HepG2 (cell line): ENCODE results near the gene RGL3. TPM values are rescaled to one million over a fixed set of nuclear protein-coding genes. Genes with fewer than 3 reads are reported as not detected.

ENCODE experiments used
- AKNA ChIP-seq: sonication (generic); formaldehyde crosslinking; IDR thresholded peaks from 2 replicates; pipeline ENCODE4 v1.4.0; 2020; ENCODE audit warnings: missing genetic modification reagents, borderline replicate concordance
- ATF7-NPFF ChIP-seq: sonication (generic); formaldehyde crosslinking; IDR thresholded peaks from 2 replicates; pipeline ENCODE4 v1.8.1; 2023; ENCODE audit warnings: mild to moderate bottlenecking, low read depth, missing genetic modification reagents, moderate library complexity
- DPF2 ChIP-seq: sonication (generic); formaldehyde crosslinking; IDR thresholded peaks from 2 replicates; pipeline ENCODE4 v1.4.0; 2020; ENCODE audit warnings: mild to moderate bottlenecking, low read depth, missing genetic modification reagents, borderline replicate concordance
- ISX ChIP-seq: sonication (generic); formaldehyde crosslinking; conservative IDR thresholded peaks from 2 replicates; pipeline ENCODE4 v1.5.0; 2020; ENCODE audit warnings: missing genetic modification reagents
- MTA1 ChIP-seq: sonication (generic); formaldehyde crosslinking; IDR thresholded peaks from 2 replicates; pipeline ENCODE4 v1.4.0; 2020; ENCODE audit warnings: missing genetic modification reagents, mild to moderate bottlenecking, borderline replicate concordance
- SMARCE1 ChIP-seq: fragments of 450-650 bp; IDR thresholded peaks from 2 replicates; pipeline ENCODE4 v1.6.1; 2017; ENCODE audit warnings: borderline replicate concordance
- U2AF2 ChIP-seq: fragments of 200-400 bp; formaldehyde crosslinking; IDR thresholded peaks from 2 replicates; pipeline ENCODE4 v1.6.1; 2017; ENCODE audit warnings: low read depth, mild to moderate bottlenecking, low read length
- ZNF446 ChIP-seq: sonication (generic); formaldehyde crosslinking; IDR thresholded peaks from 2 replicates; pipeline ENCODE4 v1.5.0; 2020; ENCODE audit warnings: mild to moderate bottlenecking, missing genetic modification reagents
- ZNF484 ChIP-seq: sonication (generic); formaldehyde crosslinking; IDR thresholded peaks from 2 replicates; pipeline ENCODE4 v1.5.1; 2020; ENCODE audit warnings: mild to moderate bottlenecking, low read depth, missing genetic modification reagents, borderline replicate concordance
- ZNF878 ChIP-seq: sonication (generic); formaldehyde crosslinking; IDR thresholded peaks from 2 replicates; pipeline ENCODE4 v1.8.1; 2023; ENCODE audit warnings: mild to moderate bottlenecking, missing genetic modification reagents, moderate library complexity
- polyA plus RNA-seq, 8 experiments: library from polyadenylated mRNA; depleted of rRNA in 3 of 8; stranded (reverse) in 7 of 8; unstranded in 1 of 8; fragments of >200 nt; fragmentation: Illumina TruSeq in 4 of 8; extraction: Trizol in 4 of 8; gene quantifications; 2 replicates each; pipeline versions ENCODE4 v1.2.1 to v1.2.3, GENCODE V29; 2011 to 2016; ENCODE audit warnings: low read depth in 4 of 8, missing spikeins in 1 of 8, mixed read lengths in 1 of 8; ENCODE audit not compliant: insufficient read depth in 1 of 8
- total RNA-seq, 5 experiments: library from RNA; depleted of rRNA; stranded (reverse); fragments of >200 nt; fragmentation: Illumina TruSeq; extraction: Trizol; gene quantifications; 2 replicates each; pipeline ENCODE4 v1.2.3, GENCODE V29; 2016; ENCODE audit warnings: low read depth in 1 of 5
- TF ChIP-seq, protein P1 (sequence below): IDR thresholded peaks from 2 replicates; pipeline ENCODE4 v1.6.1; 2016; ENCODE audit warnings: low read depth, missing genetic modification reagents, missing compliant biosample characterization
- TF ChIP-seq, protein P2 (sequence below): sonication (generic); formaldehyde crosslinking; IDR thresholded peaks from 2 replicates; pipeline ENCODE4 v1.8.0; 2022; ENCODE audit warnings: mild to moderate bottlenecking, missing genetic modification reagents, moderate library complexity
- TF ChIP-seq, protein P3 (sequence below): sonication (generic); formaldehyde crosslinking; IDR thresholded peaks from 2 replicates; pipeline ENCODE4 v1.4.0; 2020; ENCODE audit warnings: missing genetic modification reagents
- TF ChIP-seq, protein P4 (sequence below): sonication (generic); formaldehyde crosslinking; conservative IDR thresholded peaks from 2 replicates; pipeline ENCODE4 v1.4.0; 2020; ENCODE audit warnings: missing genetic modification reagents

The RGL3 gene
- total and polyA plus RNA-seq, 2 of the 13 experiments (the other 11 are each of a cell fraction or from before 2014, with no cell fraction given) = 4.2 to 7.6 TPM

- TF ChIP-seq, protein P1, sequence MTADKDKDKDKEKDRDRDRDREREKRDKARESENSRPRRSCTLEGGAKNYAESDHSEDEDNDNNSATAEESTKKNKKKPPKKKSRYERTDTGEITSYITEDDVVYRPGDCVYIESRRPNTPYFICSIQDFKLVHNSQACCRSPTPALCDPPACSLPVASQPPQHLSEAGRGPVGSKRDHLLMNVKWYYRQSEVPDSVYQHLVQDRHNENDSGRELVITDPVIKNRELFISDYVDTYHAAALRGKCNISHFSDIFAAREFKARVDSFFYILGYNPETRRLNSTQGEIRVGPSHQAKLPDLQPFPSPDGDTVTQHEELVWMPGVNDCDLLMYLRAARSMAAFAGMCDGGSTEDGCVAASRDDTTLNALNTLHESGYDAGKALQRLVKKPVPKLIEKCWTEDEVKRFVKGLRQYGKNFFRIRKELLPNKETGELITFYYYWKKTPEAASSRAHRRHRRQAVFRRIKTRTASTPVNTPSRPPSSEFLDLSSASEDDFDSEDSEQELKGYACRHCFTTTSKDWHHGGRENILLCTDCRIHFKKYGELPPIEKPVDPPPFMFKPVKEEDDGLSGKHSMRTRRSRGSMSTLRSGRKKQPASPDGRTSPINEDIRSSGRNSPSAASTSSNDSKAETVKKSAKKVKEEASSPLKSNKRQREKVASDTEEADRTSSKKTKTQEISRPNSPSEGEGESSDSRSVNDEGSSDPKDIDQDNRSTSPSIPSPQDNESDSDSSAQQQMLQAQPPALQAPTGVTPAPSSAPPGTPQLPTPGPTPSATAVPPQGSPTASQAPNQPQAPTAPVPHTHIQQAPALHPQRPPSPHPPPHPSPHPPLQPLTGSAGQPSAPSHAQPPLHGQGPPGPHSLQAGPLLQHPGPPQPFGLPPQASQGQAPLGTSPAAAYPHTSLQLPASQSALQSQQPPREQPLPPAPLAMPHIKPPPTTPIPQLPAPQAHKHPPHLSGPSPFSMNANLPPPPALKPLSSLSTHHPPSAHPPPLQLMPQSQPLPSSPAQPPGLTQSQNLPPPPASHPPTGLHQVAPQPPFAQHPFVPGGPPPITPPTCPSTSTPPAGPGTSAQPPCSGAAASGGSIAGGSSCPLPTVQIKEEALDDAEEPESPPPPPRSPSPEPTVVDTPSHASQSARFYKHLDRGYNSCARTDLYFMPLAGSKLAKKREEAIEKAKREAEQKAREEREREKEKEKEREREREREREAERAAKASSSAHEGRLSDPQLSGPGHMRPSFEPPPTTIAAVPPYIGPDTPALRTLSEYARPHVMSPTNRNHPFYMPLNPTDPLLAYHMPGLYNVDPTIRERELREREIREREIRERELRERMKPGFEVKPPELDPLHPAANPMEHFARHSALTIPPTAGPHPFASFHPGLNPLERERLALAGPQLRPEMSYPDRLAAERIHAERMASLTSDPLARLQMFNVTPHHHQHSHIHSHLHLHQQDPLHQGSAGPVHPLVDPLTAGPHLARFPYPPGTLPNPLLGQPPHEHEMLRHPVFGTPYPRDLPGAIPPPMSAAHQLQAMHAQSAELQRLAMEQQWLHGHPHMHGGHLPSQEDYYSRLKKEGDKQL (CRISPR knock-in tag) = no peak
- TF ChIP-seq, protein P2, sequence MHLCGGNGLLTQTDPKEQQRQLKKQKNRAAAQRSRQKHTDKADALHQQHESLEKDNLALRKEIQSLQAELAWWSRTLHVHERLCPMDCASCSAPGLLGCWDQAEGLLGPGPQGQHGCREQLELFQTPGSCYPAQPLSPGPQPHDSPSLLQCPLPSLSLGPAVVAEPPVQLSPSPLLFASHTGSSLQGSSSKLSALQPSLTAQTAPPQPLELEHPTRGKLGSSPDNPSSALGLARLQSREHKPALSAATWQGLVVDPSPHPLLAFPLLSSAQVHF (CRISPR knock-in tag) = no peak
- TF ChIP-seq SMARCE1 = no peak
- no peak for TF ChIP-seq ISX (CRISPR knock-in tag)
- no peak for TF ChIP-seq ZNF446
- TF ChIP-seq AKNA = no peak
- TF ChIP-seq MTA1 (CRISPR knock-in tag) = no peak
- TF ChIP-seq, protein P3, sequence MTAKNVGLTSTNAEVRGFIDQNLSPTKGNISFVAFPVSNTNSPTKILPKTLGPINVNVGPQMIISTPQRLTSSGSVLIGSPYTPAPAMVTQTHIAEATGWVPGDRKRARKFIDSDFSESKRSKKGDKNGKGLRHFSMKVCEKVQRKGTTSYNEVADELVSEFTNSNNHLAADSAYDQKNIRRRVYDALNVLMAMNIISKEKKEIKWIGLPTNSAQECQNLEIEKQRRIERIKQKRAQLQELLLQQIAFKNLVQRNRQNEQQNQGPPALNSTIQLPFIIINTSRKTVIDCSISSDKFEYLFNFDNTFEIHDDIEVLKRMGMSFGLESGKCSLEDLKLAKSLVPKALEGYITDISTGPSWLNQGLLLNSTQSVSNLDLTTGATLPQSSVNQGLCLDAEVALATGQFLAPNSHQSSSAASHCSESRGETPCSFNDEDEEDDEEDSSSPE (CRISPR knock-in tag) = peak; percentile 28; the same call in 1 of the 2 replicates
- TF ChIP-seq U2AF2 = no peak
- no peak for TF ChIP-seq ZNF484 (CRISPR knock-in tag)
- TF ChIP-seq DPF2 (CRISPR knock-in tag) = no peak
- no peak for TF ChIP-seq ZNF878 (CRISPR knock-in tag)
- TF ChIP-seq, protein P4, sequence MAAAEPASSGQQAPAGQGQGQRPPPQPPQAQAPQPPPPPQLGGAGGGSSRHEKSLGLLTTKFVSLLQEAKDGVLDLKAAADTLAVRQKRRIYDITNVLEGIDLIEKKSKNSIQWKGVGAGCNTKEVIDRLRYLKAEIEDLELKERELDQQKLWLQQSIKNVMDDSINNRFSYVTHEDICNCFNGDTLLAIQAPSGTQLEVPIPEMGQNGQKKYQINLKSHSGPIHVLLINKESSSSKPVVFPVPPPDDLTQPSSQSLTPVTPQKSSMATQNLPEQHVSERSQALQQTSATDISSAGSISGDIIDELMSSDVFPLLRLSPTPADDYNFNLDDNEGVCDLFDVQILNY (CRISPR knock-in tag) = no peak
- no peak for TF ChIP-seq ATF7-NPFF
These were observed 72.8 kb downstream of the RGL3 start, which contains the start of the genes CCDC159 and TMEM205 (continued) for GRCh38 chr19:11346104-11346940.
